Spleen (tissue), 11 donors: ENCODE data around the gene NPHP4. TPM values are rescaled to one million over a fixed set of nuclear protein-coding genes. Genes with fewer than 3 reads are reported as not detected.

Experiments used
- DNase-seq: peaks from one replicate; pipeline ENCODE4 v3.0.0-alpha.2; 2020
- H3K27ac ChIP-seq, 8 donors: fragments of 200-600 bp; sonication (generic) in 7 of 8; 1 replicate in 4 of 8; 2 replicates in 4 of 8; pipeline versions ENCODE4 v1.5.0 to v1.8.0; 2016 to 2021; ENCODE audit warnings: inconsistent platforms in 4 of 8, mild to moderate bottlenecking in 4 of 8, moderate library complexity in 1 of 8
- H3K27me3 ChIP-seq, 7 donors: fragments of 200-600 bp; sonication (generic) in 6 of 7; replicated peaks in 1 of 7; 1 replicate in 4 of 7; 2 replicates in 3 of 7; pipeline versions ENCODE4 v1.5.0 to v1.8.0; 2016 to 2021; ENCODE audit warnings: inconsistent platforms in 3 of 7, mild to moderate bottlenecking in 1 of 7
- H3K36me3 ChIP-seq, 6 donors: fragments of 200-600 bp; sonication (generic) in 5 of 6; 1 replicate in 4 of 6; 2 replicates in 2 of 6; pipeline versions ENCODE4 v1.5.0 to v1.8.0; 2016 to 2021; ENCODE audit warnings: inconsistent platforms in 2 of 6
- H3K4me1 ChIP-seq, 6 donors: fragments of 200-600 bp; sonication (generic) in 5 of 6; 1 replicate in 3 of 6; 2 replicates in 3 of 6; pipeline versions ENCODE4 v1.5.0 to v1.8.0; 2016 to 2021; ENCODE audit warnings: inconsistent platforms in 3 of 6
- H3K4me3 ChIP-seq, 8 donors: fragments of 200-600 bp; sonication (generic) in 7 of 8; 1 replicate in 4 of 8; 2 replicates in 4 of 8; pipeline versions ENCODE4 v1.5.0 to v1.8.0; 2016 to 2021; ENCODE audit warnings: inconsistent platforms in 4 of 8, mild to moderate bottlenecking in 4 of 8, moderate library complexity in 2 of 8
- H3K9me3 ChIP-seq, 8 donors: fragments of 200-600 bp; sonication (generic) in 7 of 8; 1 replicate in 4 of 8; 2 replicates in 4 of 8; pipeline versions ENCODE4 v1.5.0 to v1.8.0; 2016 to 2021; ENCODE audit warnings: inconsistent platforms in 4 of 8
- POLR2A ChIP-seq, 3 donors: fragments of 450-650 bp; IDR thresholded peaks; one replicate each; pipeline ENCODE4 v1.5.1; 2017; ENCODE audit warnings: antibody characterized with exemption in 3 of 3, mild to moderate bottlenecking in 1 of 3
- POLR2AphosphoS5 ChIP-seq, 3 donors: sonication (generic); formaldehyde crosslinking; IDR thresholded peaks; one replicate each; pipeline ENCODE4 v1.5.1; 2017; ENCODE audit warnings: antibody characterized with exemption in 3 of 3
- WGBS, 5 donors: extraction: QIAGEN DNeasy Blood & Tissue Kit in 3 of 5; methylation state at CpG; one replicate each; pipeline versions ENCODE4 v1.1.5 to v1.1.7; 2013 to 2018; 5-methylcytosine and 5-hydroxymethylcytosine counted together
- intact Hi-C: fragments of 100-400 bp; cut with DNase I; formaldehyde crosslinking; loops from one replicate; pipeline ENCODE4 v1.15.0; 2023; ENCODE audit warnings: low total_unique reads
- polyA plus RNA-seq, 3 donors: library from polyadenylated mRNA; stranded (reverse); fragments of 200-250 nt; gene quantifications; one replicate each; pipeline ENCODE4 v1.2.1, GENCODE V29; 2013
- total RNA-seq, 7 donors: library from RNA; depleted of rRNA in 3 of 7; stranded (reverse); fragments of >200 nt in 3 of 7; fragmentation: NEBNext Ultra II Directional in 4 of 7; extraction: Animal tissue kit (Norgen Biotek cat#: 25700) in 4 of 7; gene quantifications; one replicate each; pipeline versions ENCODE4 v1.1.0 to v1.2.1, GENCODE V29; 2016 to 2021
- TF ChIP-seq, protein P1 (sequence below), 11 experiments: fragments of 200-600 bp in 7 of 11; fragments of 450-650 bp in 4 of 11; sonication (generic) in 4 of 11; IDR thresholded peaks in 8 of 11; conservative IDR thresholded peaks in 3 of 11; 1 replicate in 7 of 11; 2 replicates in 4 of 11; pipeline versions ENCODE4 v1.4.0 to v1.8.0; 2016 to 2021; ENCODE audit warnings: antibody characterized with exemption in 11 of 11, inconsistent platforms in 4 of 11, mild to moderate bottlenecking in 1 of 11
- donor health status: healthy with polysubstance abuse.
- donor health status: DM: no; HTN: no; CAD: no; lungs with moderate emphysema.
- donor health status: DM: no; HTN: no; CAD: no.
- donor health status: Bipolar disorder and iron deficiency.
- donor health status: healthy.
- donor health status: DM: no; HTN: no; CAD: no.
- donor health status: DM: yes; HTN: yes; CAD: no.

NPHP4 gene
- total and polyA plus RNA-seq, 10 donors, result 1.2 to 17.5 (median 9.4) TPM

DNA sequence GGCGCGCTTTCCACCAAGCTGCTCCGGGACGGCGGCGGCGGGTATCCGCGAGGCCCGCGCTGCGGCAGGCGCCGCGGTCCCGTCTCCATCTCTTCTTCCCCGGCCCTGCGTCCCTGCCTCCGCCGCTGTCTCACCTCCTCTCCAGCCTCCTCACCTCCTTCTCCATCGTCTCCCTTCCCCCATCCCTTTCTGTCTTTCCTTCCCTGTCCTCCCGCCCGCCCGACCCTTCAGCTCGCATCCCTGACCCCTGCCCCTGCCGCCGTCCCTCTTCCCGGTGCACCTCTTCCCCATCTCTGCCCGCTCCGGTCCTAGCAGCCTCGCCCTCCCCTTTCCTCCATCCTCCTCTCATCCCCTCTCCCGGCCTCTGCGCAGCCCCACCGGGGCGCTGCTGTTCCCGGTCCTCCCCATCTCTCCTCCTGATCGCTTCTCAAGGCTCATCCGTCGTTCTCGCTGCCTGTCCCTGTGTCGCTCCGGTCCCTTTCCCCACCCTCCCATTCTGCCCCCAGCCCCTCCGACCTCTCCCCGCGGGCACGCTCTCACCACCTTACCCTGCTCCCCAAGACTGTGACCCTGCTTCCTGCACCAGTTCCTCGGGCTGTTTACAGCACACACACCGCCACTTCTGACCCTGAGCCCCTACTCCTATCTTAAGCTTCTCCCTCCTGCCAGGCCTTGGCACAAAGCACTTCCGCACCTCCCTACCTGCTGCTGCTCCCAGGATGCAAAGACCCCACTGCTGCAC lies 760 bp upstream of the NPHP4 start:
- DNase-seq, result peak; percentile 86
- 0 to 1% (median 1%) methylated on average over 38 to 49 of the region's 49 CpGs for WGBS, 5 donors
- intact Hi-C loops, result loop anchor here (5.0 kb wide), 1 partner anchor 34 kb away; no protein-coding TSS in a partner anchor
- peak in 1 of 3 donors; percentile 12 for TF ChIP-seq POLR2AphosphoS5 (IDR thresholded peaks at IDR 0.05)
- TF ChIP-seq, protein P1, sequence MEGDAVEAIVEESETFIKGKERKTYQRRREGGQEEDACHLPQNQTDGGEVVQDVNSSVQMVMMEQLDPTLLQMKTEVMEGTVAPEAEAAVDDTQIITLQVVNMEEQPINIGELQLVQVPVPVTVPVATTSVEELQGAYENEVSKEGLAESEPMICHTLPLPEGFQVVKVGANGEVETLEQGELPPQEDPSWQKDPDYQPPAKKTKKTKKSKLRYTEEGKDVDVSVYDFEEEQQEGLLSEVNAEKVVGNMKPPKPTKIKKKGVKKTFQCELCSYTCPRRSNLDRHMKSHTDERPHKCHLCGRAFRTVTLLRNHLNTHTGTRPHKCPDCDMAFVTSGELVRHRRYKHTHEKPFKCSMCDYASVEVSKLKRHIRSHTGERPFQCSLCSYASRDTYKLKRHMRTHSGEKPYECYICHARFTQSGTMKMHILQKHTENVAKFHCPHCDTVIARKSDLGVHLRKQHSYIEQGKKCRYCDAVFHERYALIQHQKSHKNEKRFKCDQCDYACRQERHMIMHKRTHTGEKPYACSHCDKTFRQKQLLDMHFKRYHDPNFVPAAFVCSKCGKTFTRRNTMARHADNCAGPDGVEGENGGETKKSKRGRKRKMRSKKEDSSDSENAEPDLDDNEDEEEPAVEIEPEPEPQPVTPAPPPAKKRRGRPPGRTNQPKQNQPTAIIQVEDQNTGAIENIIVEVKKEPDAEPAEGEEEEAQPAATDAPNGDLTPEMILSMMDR (IDR thresholded peaks at IDR 0.05 in 8 of 11, conservative IDR thresholded peaks at IDR 0.05 in 3 of 11), result no peak
- Histone ChIP-seq H3K4me3 (peak overlapping the region; percentile 64 to 98 (median 94)), H3K9me3 (no peaks in the 10 kb centered on the region), H3K27ac (peak overlapping the region; percentile 42 to 98 (median 92)), H3K4me1 (peaks cover 19 to 61% (median 43%) of the 10 kb centered on the region in 6 donors), H3K36me3 (peaks cover 0 to 29% (median 5%) of the 10 kb centered on the region in 6 donors), H3K27me3 (no peaks in the 10 kb centered on the region)

DNA sequence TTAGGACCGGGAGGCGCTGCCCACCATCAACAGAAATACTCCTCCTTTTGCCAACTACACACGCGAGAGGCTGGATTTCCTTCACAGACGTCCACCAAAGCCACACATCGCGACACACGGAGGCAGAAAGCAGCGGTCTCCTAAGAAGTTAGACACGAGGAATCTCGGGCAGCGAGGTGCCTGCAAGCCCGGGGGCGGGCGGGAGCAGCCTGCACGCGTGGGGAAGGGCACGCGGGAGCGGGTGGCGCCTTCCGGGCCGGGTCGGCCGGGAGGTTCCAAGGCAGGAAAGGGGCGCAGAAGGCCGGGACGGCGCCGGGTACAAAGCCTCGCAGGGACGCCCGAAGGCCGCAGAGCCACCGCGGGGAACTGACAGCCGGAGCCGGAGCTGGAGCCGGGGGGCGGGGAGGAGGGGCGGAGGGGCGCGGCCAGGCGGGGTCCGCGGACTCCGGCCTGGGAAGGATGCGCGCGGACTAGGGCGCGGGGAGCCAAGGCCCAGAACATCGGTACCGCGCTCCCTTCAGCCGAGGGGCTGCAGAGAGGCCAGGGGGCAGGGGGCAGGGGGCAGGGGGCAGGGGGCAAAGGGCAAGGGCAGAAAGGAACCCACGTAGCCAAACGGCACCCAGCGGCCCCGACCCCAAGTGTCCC lies 722 bp downstream of the NPHP4 start:
- peak overlapping the region; percentile 89 to 98 (median 92) for H3K27ac ChIP-seq
- no peaks in the 10 kb centered on the region for H3K27me3 ChIP-seq
- peak overlapping the region; percentile 64 to 98 (median 94) for H3K4me3 ChIP-seq
- peaks cover 0 to 14% (median 3%) of the 10 kb centered on the region in 6 donors for H3K36me3 ChIP-seq
- intact Hi-C loops, result loop anchor here (5.0 kb wide), 1 partner anchor 36 kb away; no protein-coding TSS in a partner anchor
- TF ChIP-seq POLR2AphosphoS5 (IDR thresholded peaks at IDR 0.05), result peak in 1 of 3 donors; percentile 33
- TF ChIP-seq, protein P1 (IDR thresholded peaks at IDR 0.05 in 8 of 11, conservative IDR thresholded peaks at IDR 0.05 in 3 of 11), result no peak
- H3K4me1 ChIP-seq, result peaks cover 19 to 59% (median 41%) of the 10 kb centered on the region in 6 donors
- WGBS, 5 donors, result 0 to 2% (median 1%) methylated on average over 15 to 60 of the region's 60 CpGs
- H3K9me3 ChIP-seq, result no peaks in the 10 kb centered on the region
- DNase-seq, result peak; percentile 92

DNA sequence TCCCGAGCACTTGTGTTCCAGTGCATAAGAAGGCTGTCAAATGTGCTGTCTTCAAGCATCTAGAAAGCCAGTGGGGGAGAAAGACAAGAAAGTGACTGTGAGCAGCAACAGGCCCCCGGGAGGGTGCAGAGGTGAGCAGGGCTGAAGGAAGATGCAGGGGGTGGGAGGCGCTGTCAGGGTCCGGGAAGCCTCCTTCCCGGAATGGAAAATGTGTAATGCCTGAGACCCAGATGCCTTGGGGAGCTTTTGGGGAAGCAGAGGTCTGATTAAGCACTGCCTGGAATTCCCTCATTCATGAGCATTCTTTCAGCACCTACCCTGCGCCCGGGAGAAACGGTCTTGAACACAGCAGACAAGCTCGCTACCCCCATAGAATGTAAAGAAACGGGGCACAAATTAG lies 1.3 kb downstream of the NPHP4 start:
- TF ChIP-seq, protein P1 (IDR thresholded peaks at IDR 0.05 in 8 of 11, conservative IDR thresholded peaks at IDR 0.05 in 3 of 11), result no peak
- TF ChIP-seq POLR2A (IDR thresholded peaks at IDR 0.05), result no peak
- no peak for TF ChIP-seq POLR2AphosphoS5 (IDR thresholded peaks at IDR 0.05)
- DNase-seq, result peak; percentile 71
- peak overlapping the region in 2 of 8 donors; percentile 89 to 98 for H3K27ac ChIP-seq
- peak overlapping the region; percentile 64 to 98 (median 94) for H3K4me3 ChIP-seq
- H3K27me3 ChIP-seq, result no peaks in the 10 kb centered on the region
- WGBS, 5 donors, result 57 to 72% (median 61%) methylated on average over 10 of the region's 10 CpGs
- intact Hi-C loops, result loop anchor here (5.0 kb wide), 1 partner anchor 36 kb away; no protein-coding TSS in a partner anchor
- peaks cover 19 to 55% (median 41%) of the 10 kb centered on the region in 6 donors for H3K4me1 ChIP-seq
- H3K36me3 ChIP-seq, result peaks cover 0 to 8% (median 0%) of the 10 kb centered on the region in 6 donors
- H3K9me3 ChIP-seq, result no peaks in the 10 kb centered on the region
